ENCODE data around the gene AGK.

Gene AGK, protein sequence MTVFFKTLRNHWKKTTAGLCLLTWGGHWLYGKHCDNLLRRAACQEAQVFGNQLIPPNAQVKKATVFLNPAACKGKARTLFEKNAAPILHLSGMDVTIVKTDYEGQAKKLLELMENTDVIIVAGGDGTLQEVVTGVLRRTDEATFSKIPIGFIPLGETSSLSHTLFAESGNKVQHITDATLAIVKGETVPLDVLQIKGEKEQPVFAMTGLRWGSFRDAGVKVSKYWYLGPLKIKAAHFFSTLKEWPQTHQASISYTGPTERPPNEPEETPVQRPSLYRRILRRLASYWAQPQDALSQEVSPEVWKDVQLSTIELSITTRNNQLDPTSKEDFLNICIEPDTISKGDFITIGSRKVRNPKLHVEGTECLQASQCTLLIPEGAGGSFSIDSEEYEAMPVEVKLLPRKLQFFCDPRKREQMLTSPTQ

DNA sequence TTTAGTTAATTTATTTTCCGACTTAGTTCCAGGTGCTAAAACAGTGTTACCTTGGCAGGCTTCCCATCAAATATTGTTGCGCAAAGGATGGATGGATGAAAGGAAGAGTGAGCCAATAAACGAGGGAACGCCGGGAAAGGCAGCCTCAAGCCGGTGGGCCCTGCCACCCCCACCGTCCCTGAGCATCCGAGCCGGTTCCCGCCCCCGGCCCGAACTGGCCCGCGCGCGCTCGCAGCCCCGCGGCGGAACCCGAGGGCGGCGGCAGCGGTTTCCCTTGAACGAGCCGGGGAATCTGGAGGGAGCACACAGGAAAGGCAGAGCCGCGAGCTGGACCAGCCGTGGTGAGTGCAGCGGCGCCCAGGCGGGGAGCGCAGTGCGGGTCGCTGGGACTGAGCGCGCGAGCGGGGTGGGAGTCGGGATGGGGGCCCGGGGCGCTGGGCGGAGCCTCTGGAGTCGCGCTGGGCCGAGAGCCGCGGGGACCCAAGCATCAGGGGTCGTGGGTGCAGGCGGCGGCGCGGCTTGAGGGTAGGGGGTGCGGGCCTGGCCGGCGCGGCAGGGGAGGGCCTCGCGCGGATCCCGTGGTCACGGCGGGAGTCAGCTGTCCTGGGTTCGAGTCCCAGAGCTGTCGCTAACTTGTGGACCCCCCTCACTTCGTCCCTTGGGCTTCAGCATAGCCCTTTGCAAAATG lies at the start of gene AGK:
TSS of gene AGK (plus strand) at position 317 of the 688 bp plus-strand sequence. CDS start 4,057 bp downstream, outside the sequence.
- DNase-seq (ENCODE audit: low read depth, low spot score), result no peak

GRCh38 chr7:141501451-141501850 lies 49.8 kb upstream of the AGK start:
- no peak for DNase-seq (ENCODE audit: low read depth, low spot score)

DNA sequence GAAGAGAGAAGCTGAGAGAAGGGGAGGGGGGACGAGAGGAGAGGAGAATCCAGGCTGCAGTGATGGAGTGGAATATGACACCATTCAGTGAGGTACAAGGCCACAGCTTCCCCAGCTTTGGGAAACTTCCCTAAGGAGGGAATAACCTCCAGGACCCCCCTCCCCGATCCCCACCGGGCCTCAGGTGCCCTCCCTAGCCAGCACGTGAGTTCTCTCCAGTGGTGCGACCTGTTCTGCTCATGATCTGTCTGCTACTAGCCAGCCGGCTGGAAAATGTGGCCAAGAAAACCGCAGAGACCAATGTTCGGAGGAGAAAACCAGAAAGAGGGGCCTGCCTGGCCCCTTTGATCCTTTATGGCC lies 39.9 kb upstream of the AGK start:
- no peak for DNase-seq (ENCODE audit: low read depth, low spot score)

DNA sequence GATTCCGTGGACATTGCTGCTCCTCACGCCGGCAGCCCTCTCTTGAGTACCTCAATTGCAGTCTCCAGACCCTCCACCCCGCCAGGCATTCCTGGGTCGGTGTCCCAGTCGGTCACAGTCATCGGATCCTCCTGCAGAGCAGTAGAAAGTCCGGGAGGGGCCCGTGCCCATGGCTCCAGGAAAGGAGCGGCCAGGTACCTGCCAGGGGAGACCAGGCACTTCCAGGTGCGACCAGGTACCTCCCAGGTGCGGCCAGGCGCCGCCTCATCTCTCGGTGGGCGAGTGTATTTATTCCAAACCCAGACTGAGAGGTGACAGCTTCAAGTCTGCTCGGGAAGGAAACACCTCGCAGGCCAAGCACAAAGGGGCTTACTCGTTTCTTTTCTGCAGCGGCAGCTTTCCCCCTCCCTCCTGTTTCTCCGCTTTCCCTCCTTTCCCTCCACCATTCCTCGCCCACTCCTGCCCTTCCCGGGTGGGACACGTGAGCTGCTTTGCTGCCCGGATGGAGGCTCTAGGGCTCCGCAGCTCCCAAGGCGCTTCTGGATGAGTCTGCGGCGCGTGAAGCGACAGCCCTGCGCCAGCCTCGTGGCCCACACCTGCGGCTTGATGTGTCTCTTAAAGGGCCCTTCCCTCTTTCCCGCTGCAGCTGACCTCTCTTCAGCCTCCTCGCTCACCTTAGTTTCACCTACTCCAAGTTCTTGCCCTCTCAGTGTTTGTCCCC lies 39.4 kb upstream of the AGK start:
- no peak for DNase-seq (ENCODE audit: low read depth, low spot score)

DNA sequence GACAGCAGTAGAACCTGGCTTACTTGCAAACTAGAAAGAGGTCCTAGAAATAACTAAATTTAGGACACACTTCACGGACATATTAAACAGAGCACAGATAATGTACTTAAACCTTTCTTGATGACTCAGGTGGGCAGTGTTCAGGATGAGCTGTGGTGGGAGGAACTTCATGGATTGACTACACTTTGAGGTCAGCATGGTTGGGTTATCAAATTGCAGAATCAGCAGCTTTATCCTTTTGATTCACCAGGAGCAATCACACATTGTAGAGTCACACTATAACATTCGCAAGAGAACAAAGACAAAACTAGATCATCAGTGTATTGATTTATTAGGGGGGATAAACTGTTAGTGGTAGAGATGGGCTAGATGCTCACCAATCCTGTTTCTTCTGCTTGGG lies 38.6 kb upstream of the AGK start:
- DNase-seq (ENCODE audit: low read depth, low spot score), result no peak

- DNase-seq (ENCODE audit: low read depth, low spot score), result no peak
These were observed 37.5 kb upstream of the AGK start for GRCh38 chr7:141513720-141514119.

DNA sequence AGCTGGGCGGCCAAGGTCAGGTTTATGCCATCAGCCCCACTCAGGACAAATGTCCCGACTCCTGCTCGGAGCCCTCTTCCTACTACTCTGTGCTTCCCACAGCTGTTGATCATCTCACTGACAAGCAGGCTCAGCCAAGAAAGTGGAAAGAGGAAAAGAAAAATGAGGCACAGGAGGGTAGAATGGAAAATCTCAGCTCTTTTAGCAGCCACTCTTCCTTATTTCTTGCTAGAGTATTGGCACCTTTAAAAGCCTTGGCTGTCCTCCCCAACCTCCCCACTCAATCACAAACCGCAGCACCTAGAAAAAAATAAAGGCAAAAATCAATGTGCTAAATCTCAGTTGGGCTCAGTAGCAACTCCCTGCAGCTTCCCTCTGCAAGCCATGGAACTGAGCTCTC lies 35.3 kb upstream of the AGK start:
- DNase-seq (ENCODE audit: low read depth, low spot score), result no peak

DNA sequence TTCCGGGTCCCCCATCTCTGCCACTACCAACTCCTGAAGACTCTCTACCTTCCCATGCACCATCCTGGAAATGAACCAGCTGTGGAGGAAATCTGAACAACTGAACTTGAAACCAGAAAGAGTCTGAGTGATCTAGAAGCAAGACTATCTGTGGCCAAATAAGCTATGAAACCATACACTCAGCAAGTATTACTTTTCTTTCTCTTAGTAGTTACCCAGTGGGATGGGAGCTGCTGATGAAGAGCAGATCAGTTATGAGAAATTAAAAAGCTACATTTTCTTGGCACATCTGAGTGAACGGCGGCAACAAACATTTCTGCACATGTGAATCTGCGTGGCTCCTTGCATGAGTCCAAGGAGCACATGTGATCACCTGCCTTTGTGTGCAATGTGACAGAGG lies 31.6 kb upstream of the AGK start:
- no peak for DNase-seq (ENCODE audit: low read depth, low spot score)

DNA sequence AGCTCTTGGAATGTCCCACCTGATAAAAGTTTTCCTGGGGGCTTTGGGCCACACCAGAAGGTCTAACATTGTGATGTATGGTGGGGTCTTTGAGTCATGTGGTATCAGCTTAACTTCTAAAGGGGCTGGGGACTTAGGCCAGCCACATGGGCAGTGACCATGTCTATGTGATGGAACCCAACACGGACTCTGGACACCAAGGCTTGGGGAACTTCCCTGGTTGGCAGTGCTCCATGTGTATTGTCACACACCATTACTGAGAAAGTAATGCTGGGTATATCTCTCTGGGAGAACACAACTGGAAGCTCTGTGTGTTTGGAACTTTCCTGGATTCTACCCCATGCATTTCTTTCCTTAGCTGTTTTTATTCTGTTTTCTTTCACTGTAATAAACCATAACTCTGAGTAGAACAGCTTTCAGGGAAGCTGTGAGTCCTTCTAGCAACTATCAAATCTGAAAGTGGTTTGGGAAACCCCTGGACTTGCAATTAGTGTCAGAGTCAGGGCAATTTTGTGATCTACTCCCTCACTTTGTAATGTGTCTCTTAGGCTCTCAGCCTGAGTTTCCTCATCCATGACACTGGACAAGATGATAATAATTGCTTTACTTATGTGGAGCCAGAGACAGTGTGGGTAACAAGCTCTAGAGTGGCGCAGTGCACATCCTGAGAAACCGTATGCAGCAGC lies 28.4 kb upstream of the AGK start:
- DNase-seq (ENCODE audit: low read depth, low spot score), result no peak

GRCh38 chr7:141525973-141526514 lies 25.2 kb upstream of the AGK start:
- no peak for DNase-seq (ENCODE audit: low read depth, low spot score)

DNA sequence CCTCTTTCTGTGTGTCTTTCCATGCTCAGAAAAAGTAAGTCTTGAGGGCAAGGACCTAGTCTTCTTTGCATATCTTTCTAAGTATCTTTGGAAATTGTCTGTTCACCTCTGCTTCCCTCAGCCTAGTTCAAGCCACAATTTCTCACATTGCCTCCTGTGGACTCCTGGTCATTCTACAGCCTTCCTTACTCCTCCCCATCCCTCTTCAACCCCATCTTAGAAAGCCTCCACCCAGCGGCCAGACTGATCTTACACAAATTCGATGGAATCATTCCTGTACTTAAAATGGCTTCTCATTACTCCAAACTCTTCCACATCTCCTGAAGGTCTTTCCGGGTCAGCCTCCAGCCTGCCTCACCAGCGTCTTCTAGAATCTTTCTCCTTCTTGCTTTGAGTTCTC lies 24.1 kb upstream of the AGK start:
- no peak for DNase-seq (ENCODE audit: low read depth, low spot score)

GRCh38 chr7:141528399-141528798 lies 22.8 kb upstream of the AGK start:
- no peak for DNase-seq (ENCODE audit: low read depth, low spot score)

DNA sequence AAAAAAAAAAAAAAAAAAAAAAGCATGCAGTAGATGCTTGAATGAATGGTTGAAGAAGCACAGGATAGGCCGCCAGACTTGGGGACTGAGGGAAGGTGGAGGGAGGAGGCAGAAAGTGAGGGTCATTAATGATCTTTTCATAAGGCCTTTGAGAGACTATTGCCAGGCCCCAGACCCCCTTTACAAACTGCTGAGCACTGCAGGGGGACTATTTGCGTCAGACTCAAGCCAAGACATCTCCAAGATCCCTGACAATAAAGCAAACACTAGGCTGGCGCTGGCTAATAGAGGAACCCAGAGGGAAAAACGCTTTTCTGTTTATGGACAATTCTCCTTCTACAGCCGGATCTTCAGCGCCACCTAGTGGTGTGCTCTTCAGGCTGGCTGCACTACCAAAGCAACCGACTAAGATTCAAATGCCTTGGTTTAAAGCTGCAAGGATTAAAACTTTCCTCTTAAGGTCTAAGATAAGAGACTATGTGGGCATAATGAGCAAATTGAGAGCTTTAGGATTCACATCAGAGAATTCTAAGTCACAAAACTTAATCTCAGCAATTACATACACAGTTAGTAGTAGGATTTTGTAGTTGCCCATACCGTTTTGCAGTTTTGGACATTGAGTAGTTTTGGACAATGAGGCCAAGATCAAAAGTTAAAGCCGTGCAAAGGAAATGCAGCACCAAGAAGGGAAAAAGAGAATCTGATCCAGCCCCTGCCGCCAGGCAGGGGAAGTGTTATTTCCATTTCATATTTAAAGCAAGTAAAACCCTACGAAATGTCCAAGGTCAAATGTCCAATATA lies 17.9 kb upstream of the AGK start:
- DNase-seq (ENCODE audit: low read depth, low spot score), result peak; percentile 44

GRCh38 chr7:141534757-141535737 lies 16.2 kb upstream of the AGK start:
- DNase-seq (ENCODE audit: low read depth, low spot score), result no peak

- DNase-seq (ENCODE audit: low read depth, low spot score), result no peak
These were observed 13.3 kb upstream of the AGK start for GRCh38 chr7:141537906-141538305.

DNA sequence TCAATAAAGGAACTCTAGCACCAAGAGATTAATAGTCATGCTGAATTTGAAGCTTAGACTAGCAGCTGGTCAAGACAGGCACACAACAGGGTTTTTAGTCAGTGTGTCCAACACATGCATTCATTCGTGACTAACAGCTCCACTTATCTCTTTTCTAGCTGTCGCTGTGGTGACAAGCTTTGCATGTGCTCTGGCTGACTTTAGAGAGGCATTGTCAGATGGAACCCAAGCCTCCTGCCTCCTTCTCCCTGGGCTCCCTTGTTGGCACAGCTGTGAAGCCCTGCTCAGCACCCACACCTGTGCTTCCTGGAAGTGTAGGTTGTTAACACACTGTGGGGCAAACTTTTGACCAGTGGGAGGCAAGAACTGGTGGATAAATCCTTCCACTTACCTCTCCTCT lies 9.8 kb upstream of the AGK start:
- no peak for DNase-seq (ENCODE audit: low read depth, low spot score)

DNA sequence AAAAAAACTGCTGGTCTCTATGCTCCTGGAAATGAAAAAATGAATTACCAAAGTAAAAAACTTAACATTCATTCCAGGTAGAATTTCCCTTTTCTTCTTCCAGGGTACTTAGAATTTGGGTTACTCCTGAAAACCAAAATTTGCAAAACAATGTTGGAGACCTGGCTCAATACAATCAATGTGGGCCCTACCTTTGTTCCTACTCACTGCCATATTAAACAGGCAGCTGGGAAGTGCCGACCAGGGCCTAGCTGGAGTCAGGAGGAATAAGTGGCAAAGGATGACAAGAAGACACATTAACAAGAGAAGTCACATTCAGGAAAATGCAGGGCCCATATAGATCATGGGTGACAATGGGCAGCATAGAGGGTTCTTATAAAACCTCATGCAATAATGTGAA lies 6.4 kb upstream of the AGK start:
- no peak for DNase-seq (ENCODE audit: low read depth, low spot score)

- no peak for DNase-seq (ENCODE audit: low read depth, low spot score)
These were observed 1.6 kb upstream of the AGK start for GRCh38 chr7:141549582-141549981.

GRCh38 chr7:141550386-141551093 lies 670 bp upstream of the AGK start:
- no peak for DNase-seq (ENCODE audit: low read depth, low spot score)
